GM21381 (cell line): ENCODE data around the gene SLC23A3.
"Not testable (repeated sequence)": the region's sequence is repeated elsewhere in the genome, so short reads cannot be mapped to it uniquely, and the experiment has no call there.

Experiments used
- ATAC-seq: cut with Tn5 transposase; IDR thresholded peaks from one replicate; pipeline ENCODE4 v1.9.1; 2021; ENCODE audit warnings: mild to moderate bottlenecking, moderate library complexity; ENCODE audit not compliant: unreplicated experiment

SLC23A3 gene

DNA sequence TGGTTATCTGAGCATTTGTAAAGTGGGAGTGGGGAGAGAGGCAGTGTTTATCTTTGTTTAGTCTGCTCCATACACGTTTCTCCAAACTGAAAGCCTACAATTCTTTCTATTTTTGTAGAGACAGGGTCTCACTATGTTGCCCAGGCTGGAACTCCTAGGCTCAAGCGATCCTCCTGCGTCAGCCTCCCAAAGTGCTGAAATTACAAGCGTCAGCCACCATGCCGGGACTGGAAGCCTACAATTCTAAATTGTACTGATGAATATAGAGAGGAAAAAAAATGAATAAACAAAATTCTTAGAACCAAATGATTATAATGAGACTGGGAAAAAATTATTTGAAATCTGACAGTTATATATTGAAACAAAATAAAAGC lies 35.3 kb upstream of the SLC23A3 start:
- no peak for ATAC-seq

DNA sequence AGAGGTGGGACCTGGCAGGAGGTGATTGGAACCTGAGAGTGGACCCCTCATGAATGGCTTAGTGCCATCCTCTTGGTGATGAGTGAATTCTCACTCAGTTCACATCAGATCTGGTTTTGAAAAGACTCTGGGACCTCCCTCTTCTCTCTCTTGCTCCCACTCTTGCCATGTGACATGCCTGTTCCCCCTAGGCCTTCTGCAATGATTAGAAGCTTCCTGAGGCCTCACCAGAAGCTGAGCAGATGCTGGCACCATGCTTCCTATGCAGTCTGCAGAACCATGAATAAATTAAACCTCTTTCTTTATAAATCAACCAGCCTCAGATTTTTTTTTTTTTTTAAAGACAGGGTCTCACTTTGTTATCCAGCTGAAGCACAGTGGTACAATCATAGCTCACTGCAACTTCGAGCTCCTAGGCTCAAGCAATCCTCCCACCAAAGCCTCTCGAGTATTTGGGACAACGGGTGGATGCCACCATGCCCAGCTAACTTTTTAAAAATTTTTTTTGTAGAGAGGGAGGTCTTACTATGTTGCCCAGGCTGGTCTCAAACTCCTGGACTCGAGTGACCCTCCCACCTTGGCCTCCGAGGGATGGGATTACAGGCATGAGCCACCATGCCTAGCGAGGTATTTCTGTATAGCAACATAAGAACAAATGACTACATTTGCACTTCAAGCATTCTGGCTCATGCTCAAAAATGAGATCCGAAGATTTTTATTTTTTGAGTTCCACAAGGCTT lies 34.8 kb upstream of the SLC23A3 start:
- ATAC-seq: no peak

DNA sequence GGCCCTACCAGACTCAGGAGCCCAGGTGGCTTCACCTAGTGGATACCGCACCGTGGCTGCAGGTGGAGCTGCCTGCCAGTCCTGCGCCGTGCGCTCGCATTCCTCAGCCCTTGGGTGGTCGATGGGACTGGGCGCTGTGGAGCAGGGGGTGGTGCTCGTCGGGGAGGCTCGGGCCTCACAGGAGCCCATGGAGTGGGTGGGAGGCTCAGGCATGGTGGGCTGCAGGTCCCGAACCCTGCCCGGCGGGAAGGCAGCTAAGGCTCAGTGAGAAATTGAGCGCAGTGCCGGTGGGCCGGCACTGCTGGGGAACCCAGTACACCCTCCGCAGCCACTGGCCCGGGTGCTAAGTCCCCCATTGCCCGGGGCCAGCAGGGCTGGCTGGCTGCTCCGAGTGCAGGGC lies 31.5 kb upstream of the SLC23A3 start:
- ATAC-seq: not testable (repeated sequence)

DNA sequence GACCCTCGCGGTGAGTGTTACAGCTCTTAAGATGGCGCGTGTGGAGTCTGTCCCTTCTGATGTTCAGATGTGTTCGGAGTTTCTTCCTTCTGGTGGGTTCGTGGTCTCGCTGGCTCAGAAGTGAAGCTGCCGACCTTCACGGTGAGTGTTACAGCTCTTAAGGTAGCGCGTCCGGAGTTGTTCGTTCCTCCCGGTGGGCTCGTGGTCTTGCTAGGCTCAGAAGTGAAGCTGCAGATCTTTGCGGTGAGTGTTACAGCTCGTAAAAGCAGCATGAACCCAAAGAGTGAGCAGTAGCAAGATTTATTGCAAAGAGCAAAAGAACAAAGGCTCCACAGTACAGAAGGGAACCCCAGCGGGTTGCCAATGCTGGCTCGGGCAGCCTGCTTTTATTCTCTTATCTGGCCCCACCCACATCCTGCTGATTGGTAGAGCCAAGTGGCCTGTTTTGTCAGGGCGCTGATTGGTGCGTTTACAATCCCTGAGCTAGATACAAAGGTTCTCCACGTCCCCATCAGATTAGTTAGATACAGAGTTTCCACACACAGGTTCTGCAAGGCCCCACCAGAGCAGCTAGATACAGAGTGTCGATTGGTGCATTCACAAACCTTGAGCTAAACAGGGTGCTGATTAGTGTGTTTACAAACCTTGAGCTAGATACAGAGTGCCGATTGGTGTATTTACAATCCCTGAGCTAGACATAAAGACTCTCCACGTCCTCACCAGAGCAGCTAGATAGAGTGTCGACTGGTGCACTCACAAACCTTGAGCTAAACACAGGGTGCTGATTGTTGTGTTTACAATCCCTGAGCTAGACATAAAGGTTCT lies 30.9 kb upstream of the SLC23A3 start:
- ATAC-seq: not testable (repeated sequence)

DNA sequence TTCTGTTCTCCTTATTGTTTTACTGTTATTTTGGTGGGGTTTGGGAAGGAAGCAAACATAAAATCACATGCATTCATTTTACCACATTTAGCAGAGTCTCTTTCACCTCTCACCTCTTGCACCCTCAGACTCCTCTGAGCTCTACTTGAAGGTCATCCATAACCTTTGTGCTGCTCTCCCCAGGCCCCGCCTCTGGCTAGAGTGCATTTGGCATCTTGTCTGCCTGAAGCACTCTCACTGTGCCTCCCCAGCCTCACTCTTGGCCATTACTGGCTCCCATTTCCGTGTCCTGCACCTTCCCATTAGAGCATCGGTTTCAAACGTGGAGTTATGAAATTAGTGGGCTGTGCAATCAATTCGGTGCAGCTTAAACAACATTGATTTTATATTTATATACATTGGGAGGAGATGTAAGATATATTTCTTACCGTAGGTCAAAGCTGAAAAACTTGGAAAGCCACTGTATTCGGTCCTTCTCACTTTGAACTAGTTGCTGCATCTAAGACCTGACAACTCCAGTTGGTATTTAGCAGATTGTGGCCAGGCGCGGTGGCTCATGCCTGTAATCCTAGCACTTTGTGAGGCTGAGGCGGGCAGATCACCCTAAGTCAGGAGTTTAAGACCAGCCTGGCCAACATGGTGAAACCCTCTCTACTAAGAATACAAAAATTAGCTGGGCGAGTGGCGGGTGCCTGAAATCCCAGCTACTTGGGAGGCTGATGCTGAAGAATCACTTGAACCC lies 29.8 kb upstream of the SLC23A3 start:
- no peak for ATAC-seq

DNA sequence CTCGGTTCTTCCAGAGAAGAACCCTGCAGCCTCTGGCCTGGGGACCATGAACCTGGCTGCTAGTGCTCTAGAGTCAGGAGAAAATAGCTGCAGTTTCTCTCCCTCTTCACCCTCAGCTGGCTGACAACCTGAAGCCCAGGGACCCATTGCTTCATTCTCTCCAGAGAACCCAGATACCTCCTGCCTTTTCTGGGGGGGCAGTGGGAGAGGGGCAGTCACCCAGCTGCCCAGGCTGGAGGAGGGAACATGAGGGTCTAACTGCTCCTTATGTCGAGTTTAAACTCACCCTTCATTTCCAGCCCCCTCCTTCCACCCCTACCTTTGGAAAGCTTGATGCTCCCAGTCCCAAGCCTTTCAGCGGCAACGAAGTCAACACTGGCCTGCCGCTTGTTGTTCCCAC lies 29.1 kb upstream of the SLC23A3 start:
- ATAC-seq: no peak

DNA sequence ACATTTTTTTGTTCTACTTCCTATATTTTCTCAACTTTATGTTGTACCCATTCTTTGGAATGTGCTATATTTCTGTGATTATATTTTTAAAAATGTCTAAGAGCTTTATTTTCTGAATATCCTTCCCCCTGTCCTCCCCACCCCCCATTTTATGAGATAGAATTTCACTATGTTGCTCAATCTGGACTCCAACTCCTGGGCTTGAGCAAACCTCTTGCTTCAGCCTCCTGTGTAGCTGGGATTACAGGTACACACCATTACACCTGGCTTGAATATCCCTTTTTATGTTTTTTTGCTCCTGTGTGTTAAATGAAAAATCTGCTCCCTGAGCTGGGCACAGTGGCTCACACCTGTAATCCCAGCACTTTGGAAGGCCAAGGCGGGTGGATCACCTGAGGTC lies 27.6 kb upstream of the SLC23A3 start:
- no peak for ATAC-seq

DNA sequence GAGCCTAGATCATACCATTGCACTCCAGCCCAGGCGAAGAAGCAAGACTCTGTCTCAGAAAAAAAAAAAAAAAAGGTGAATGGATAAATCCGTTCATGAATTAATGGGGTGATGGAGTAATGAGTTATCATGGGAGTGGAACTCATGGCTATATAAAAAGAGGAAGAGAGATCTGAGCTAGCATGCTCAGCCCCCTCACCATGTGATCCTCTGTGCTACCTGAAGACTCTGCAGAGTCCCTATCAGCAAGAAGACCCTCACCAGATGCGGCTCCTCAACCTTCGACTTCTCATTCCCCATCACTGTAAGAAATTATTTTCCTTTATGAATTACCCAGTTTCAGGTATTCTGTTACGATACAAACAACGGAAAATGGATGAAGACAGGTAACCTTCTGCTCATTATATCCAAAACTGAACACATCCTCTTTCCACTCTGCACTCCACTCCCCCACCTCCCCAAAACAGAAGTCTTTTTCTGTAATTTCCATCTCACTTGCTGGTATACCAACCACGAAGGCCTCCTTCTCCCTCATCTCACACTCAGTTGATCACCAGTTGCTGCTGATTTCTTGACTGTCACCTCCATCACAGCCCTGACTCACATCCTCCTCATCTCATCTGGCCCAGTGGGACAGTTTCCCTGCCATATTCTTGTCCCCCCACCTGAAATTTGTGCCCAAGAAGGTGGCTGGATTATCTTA lies 17.1 kb upstream of the SLC23A3 start:
- no peak for ATAC-seq

DNA sequence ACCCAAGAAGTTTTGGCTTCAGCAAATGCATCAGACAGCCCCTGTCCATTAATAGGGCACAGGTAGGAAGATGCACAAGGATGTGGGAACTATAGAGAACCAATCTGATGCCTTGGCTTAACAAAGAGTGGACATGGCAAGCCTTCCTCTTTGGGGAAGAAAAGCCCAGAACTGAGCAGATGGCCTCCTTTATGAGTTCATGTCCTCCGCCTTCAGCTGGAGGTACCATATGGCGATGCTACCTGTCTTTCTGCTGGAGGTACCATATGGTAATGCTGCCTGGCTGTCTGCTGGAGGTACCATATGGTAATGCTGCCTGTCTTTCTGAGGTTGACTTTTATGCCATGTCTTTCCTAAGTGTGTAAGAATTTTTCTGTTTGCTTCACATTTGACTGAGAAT lies 14.3 kb upstream of the SLC23A3 start:
- no peak for ATAC-seq

DNA sequence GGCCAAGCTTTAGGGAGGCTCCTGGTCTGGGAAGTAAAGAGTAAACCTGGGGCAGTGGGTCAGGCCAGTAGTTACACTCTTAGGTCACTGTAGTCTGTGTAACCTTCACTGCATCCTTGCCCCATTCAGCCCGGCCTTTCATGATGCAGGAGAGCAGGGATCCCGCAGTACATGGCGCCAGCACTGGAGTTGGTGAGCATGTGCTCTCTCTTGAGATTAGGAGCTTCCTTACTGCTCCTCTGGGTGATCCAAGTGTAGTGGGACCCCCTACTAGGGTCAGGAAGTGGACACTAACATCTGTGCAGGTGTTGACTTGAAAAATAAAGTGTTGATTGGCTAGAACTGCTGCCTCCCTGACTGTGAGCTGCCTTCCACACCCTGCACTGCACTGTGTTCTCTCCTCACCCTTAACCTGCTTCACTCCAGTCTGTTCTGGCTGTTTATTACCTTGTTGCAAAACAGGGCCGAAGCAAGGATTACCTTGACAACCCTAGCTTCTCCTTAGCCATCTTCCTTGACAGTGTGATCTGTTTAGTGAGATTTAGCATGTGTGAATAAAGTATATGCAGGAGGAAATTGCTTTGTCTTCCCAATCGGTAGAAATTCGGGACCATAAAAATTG lies 13.4 kb upstream of the SLC23A3 start:
- ATAC-seq: no peak

DNA sequence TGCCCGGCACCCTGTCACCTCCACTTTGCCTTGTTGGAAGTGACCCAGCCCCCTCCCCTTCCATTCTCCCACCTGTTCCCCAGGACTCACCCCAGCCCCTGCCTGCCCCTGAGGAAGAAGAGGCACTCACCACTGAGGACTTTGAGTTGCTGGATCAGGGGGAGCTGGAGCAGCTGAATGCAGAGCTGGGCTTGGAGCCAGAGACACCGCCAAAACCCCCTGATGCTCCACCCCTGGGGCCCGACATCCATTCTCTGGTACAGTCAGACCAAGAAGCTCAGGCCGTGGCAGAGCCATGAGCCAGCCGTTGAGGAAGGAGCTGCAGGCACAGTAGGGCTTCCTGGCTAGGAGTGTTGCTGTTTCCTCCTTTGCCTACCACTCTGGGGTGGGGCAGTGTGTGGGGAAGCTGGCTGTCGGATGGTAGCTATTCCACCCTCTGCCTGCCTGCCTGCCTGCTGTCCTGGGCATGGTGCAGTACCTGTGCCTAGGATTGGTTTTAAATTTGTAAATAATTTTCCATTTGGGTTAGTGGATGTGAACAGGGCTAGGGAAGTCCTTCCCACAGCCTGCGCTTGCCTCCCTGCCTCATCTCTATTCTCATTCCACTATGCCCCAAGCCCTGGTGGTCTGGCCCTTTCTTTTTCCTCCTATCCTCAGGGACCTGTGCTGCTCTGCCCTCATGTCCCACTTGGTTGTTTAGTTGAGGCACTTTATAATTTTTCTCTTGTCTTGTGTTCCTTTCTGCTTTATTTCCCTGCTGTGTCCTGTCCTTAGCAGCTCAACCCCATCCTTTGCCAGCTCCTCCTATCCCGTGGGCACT lies 12.7 kb upstream of the SLC23A3 start:
- ATAC-seq: no peak

DNA sequence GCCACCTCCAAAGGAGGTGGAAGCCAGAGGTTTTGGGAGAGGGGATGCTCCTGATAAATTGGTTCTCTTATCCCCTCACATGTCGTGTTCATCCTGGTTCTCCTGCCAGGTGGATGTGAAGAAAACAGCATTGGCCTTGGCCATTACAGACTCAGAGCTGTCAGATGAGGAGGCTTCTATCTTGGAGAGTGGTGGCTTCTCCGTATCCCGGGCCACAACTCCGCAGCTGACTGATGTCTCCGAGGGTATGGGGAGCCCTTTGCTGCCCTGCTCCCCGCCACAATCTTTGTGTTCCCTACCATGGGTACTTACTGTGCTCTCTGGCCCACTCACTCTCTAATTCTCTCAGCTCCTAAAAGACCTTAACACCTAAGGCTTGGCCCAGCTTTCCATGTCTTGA lies 11.7 kb upstream of the SLC23A3 start:
- ATAC-seq: no peak

DNA sequence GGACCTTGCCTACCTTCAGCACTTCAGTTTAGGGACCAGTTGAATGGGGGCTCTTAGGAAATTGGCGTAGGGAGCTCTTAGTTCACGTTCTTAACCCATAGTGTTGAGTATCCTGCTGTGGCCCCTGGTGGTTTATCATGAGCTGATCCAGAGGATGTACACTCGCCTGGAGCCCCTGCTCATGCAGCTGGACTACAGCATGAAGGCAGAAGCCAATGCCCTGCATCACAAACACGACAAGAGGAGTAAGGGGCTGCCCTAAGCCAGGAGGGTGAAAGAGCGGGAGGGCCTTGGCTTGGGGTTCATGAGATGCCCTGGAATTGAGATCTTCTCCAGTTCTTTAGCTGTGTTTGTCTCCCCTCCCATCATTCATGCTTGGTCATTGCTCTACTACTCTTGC lies 11.1 kb upstream of the SLC23A3 start:
- no peak for ATAC-seq

DNA sequence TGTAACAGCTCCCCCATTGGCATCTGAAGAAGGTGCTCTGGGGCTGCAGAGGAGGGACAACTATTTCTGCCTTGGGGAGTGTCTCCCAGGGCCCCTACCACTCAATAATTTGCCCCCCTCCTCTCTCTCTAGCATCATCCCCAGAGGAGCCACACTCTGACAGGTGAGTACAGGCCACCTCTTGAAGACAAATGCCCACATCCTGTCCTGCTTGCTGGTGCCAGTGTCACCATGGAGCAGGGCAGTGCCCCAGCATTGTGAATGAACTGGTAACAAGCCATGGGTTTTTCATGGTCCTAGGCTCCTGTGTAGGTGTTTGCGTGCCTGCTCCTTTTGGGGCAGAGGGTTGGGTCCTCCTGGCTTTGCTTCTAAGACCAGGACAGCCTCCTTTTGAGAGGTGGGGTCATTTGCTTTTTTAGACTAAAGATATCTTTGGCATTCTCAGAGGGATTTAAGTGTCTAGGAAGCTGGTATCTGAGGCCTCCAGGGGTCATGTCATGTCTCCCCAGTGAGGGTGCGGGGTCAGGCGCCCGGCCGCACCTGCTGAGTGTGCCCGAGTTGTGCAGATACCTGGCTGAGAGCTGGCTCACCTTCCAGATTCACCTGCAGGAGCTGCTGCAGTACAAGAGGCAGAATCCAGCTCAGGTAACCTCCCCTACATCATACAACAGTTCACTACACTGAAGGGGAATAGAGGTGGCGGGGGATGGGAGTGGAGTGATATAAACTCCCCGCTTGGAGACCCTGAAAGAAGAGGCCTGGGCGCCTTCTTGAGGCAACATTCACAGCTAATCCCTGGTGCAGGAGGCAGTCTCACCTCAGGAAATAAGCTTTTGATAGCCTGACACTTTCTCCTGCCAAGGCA lies 10.0 kb upstream of the SLC23A3 start:
- ATAC-seq: no peak

DNA sequence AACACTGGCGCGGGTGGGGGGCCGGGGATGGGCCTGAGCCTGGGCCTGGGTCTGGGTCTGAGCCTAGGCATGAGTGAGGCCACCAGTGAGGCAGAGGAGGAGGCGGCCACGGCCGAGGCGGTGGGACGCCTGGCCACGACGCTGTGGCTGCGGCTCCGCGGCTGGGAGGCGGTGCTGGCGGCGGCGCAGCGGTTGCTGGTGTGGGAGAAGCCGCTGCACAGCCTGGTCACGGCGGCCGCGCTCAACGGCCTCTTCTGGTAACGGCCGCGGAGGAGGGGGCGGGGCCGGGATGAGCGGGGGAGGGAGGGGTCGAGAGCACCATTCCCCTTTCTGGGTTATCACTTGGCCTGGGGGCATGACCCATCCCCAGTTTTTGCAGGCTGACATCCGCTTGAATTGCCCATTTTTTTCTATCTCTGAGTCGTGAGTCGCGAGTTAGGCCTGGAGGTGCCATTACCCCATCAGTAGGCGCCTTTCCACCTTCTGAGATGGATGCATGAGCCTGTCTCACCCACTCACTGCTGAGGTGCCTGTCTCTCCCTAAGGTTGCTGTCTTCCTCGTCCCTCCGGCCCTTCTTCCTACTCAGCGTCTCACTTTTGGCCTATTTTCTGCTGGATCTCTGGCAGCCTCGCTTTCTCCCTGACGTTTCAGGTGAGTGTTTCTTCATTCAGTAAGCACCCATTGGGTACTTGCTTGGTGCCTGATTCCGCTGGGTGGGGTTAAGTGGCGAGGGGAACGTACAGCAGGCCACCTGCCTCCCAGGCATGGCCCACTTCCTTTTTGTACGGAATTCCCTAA lies 8.7 kb upstream of the SLC23A3 start:
- peak; percentile 11 for ATAC-seq

DNA sequence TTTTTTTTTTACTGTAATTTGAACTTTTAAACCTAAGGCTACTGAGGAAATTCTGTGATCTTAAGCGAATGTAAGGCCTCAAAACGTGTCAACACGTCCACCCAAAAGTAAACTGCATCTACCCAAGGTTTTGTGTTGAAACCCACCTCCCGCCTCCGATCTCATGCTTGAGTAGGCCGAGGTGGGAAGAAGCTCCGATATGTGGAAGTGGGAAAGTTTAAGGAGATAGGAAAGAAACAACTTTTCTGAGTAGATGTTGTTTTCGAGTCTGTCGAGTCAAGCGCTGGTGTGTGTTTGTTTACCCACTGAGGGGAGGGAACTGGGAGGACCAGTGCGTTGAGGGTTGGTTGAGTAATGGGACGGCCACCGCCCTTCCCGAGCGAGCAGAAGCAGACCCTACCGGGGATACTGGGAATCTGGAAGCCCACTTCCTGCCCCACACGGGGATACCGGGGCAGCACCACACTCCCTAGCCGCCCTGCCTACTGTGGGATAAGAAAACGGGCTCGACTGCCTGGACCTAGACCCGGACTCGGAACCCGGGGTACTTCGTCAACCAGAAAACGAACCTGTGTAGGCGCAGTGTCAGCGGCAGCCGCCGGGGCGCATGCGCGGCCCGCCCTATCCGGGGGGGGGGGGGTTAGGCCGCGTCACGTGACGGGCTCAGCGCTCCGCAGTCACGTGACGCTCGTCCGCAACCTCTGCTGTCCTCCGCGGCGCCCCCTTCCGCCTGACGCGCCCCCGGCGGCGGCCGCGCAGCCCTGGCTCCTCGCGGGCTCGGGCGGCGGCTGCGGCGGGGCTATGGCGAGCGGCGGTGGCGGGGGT lies 7.9 kb upstream of the SLC23A3 start, which contains the start of gene RETREG2:
TSS of gene RETREG2 (plus strand) at position 724 of the 825 bp plus-strand sequence. CDS start at position 802, 78 bp downstream.
- peak; percentile 47 for ATAC-seq
